ENCODE measurements around the gene BPIFB3. TPM values are rescaled to one million over a fixed set of nuclear protein-coding genes. Genes with fewer than 3 reads are reported as not detected.

BPIFB3 gene
- total RNA-seq, 1 experiment from 2014 or later, result not detected

DNA sequence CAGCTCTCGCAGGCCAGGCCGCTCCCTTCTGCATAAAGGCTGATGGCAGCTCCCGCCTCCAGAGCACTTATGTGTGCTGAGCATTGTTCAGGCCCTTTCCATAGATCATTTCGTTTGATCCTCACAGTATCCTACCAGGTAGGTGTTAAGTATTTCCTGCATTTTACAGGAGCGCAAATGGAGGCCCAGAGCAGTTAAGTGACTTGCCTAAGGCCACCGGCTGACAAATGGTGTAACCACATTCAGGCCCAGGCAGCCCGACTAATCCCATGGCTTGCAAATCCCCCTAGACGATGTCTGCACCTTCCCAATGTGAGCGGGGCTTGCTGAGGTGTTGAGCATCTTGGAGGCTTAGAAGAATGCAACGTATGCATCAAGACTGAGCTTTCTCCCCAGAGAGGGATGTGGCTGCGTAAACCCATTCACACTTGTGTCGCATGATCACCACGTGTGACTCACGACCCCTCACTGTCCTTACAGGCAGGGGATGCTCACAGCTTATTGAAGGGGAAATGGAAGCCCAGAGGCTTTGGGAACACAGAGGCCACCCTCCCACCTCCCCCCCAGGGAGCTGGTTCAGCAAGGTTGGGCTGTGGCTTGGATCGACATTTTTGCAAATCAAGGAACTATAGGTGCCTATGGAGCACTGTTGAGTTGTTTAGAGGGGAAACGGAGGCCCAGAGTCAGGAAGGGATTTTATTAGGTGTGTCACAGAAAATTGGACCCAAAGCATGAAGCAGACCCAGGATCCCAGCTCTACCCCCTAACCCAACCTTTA is 39.2 kb upstream of the BPIFB3 start:
- DNase-seq (ENCODE audit: low read depth, low spot score), result no peak
- in situ Hi-C loops (cut with HindIII; ENCODE audit: low pct_unique_long_range_greater_than_20kb, low sequenced_read_pairs), result no loop called here

DNA sequence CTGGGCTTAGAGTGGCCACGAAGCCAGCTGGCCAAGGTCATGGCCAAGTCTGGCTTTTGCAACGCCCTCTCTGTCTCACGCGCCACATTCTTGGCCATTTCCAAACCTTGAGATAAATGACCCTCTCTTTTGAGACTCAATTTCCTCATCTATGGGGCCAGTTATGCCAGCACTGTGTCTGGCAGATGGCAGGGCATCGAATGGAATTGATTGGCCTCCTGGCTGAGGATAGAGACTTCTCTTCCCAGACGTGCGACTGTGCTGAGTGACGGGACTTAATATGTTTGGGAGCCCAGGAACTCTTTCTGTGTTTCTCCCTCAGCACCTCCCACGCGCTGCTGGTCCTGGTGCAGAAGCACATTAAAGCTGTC is 38.6 kb upstream of the BPIFB3 start:
- in situ Hi-C loops (cut with HindIII; ENCODE audit: low pct_unique_long_range_greater_than_20kb, low sequenced_read_pairs), result no loop called here
- no peak for DNase-seq (ENCODE audit: low read depth, low spot score)

DNA sequence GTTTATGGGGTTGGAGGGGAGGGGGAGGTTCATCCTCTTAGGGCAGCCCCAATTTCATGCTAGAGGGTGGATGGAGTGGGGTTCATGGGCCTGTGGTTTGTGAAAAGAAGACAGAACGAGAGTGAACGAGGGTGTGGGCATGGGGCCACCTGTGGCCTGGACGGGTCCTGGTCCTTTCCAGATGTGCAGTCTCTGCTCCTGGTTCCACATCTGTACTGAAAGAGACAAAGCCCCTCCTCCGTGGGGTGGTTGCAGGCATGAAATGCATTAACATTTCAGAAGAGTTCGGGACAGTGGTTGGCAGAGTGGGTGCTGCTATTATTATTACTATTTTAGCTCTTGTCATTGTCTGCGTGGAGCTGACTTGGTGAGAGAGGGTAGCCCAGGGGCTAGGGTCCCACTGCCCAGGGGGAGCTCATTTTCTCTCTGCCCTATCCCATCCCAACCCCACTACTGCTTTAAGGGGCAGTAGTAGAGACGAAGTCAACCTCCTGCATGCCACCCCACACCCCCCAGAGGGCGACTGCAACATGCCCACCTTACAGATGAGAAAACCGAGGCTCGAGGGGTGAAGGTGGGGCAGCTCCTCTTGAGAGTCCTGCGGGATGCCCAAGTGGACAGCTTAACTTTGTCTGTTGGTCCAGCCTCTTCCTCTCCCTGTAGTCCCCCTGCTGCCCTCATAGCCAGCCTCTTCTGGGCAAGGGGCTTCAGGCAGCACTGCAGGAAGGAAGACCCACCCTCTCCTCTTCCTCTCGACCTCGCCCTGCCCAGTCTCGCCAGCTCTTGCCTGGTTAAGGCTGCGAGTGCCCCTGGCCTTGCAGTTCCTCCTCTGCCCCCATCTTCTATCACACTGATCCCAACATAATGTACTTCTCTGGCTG is 37.8 kb upstream of the BPIFB3 start:
- no peak for DNase-seq (ENCODE audit: low read depth, low spot score)
- in situ Hi-C loops (cut with HindIII; ENCODE audit: low pct_unique_long_range_greater_than_20kb, low sequenced_read_pairs), result no loop called here

DNA sequence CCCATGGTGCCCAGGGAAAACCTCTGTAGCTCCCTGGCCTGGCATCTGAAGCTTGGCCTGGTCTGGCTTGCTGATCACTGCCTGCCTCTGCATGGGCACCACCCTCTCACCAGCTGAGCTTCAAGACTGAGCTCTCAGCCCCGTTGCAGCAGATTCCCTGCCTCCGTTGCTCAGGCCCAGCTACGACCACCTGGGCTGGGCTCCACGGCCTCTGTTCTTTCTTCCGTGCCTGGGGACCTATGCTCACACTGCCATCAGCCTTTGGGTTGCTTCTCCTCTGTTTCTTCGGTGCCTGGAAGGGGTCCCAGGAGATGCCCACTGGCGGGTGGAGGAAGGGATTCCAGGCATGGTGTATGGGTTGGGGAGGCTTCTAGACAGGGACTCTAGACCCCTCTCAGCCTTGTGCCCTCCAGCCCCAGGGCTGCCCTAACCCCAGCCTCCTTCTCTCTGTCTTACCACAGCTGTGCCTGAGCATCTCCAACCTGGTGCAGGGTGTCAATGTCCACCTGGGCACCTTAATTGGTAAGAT is 37.1 kb upstream of the BPIFB3 start:
- in situ Hi-C loops (cut with HindIII; ENCODE audit: low pct_unique_long_range_greater_than_20kb, low sequenced_read_pairs), result no loop called here
- no peak for DNase-seq (ENCODE audit: low read depth, low spot score)

DNA sequence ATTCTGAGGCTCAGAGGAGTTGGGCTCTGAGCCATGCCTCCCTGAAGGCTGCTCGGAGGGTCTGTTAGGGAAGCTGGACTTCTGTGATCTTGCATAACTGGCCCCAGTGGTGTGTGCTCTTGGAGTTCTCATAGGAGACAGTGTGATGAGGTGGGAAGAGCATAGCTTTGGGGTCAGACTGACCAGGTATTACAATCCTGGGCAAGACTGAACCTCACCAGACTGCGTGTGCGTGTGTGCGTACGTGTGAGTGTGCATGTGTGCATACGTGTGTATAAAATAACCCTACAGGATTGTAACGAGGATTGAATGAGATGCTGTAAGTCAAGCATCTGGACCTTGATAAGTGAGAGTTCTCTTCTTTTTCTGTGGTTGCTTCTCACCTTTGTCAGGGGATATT is 36.2 kb upstream of the BPIFB3 start:
- in situ Hi-C loops (cut with HindIII; ENCODE audit: low pct_unique_long_range_greater_than_20kb, low sequenced_read_pairs), result no loop called here

DNA sequence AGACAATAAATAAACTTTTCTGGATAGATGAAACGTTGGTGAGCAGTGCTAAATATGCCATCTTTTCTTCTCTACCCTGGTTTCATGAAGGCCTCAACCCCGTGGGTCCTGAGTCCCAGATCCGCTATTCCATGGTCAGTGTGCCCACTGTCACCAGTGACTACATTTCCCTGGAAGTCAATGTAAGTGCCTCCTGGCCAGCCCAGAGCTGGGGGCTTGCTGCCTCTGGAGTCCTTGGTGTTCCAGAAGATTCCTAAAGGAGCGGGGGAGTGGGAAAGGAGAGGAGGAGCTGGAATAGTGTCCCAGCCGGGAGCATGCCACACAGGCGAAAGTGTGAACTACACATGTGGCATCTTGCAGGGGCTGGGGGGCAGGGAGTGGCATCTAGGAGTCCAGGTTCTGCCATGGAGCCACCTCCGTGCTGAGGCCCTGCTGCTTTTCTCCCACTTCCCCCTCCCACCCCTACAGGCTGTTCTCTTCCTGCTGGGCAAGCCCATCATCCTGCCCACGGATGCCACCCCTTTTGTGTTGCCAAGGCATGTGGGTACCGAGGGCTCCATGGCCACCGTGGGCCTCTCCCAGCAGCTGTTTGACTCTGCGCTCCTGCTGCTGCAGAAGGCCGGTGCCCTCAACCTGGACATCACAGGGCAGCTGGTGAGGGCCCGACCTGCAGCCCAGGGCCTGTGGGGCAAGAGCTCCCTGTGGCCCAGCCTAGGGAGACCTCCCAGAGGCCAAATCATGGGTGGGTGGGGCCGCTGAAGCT is 35.4 kb upstream of the BPIFB3 start:
- no peak for DNase-seq (ENCODE audit: low read depth, low spot score)
- in situ Hi-C loops (cut with HindIII; ENCODE audit: low pct_unique_long_range_greater_than_20kb, low sequenced_read_pairs), result no loop called here

More for the DNA sequence above, 36.2 kb upstream of the BPIFB3 start:
- DNase-seq (ENCODE audit: low read depth, low spot score), result no peak

DNA sequence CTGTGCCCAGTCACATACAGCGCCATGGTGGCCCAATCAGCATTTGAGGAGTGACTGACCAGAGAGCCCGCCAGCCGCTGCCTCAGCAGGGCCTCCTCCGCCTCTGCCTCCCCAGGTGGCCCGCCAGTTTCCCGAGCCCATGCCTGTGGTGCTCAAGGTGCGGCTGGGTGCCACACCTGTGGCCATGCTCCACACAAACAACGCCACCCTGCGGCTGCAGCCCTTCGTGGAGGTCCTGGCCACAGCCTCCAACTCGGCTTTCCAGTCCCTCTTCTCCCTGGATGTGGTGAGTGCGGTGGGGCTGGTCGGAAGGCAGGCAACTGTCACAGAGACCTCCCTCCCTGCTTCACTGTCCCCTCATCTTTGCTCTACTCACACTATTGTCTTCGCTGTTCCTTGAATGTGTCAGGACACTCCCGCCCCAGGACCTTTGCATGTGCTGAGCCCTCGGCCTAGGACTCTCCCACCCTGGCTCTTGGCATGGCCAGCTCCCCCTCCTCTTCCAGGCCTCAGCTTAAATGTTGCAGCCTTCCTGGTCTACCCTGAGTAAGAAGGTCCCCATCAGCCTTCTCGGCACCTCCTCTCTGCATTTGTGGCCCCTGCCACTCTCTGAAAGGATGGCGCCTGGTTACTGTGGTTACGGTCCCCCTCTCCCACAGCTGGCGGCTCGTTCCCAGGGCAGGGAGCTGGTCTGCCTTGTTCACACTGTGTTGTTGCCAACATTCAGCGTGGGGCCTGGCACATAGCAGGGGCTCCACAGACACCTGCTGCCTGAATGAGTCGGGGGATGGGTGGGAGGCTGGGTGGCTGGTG is 34.0 kb upstream of the BPIFB3 start:
- in situ Hi-C loops (cut with HindIII; ENCODE audit: low pct_unique_long_range_greater_than_20kb, low sequenced_read_pairs), result no loop called here
- no peak for DNase-seq (ENCODE audit: low read depth, low spot score)

DNA sequence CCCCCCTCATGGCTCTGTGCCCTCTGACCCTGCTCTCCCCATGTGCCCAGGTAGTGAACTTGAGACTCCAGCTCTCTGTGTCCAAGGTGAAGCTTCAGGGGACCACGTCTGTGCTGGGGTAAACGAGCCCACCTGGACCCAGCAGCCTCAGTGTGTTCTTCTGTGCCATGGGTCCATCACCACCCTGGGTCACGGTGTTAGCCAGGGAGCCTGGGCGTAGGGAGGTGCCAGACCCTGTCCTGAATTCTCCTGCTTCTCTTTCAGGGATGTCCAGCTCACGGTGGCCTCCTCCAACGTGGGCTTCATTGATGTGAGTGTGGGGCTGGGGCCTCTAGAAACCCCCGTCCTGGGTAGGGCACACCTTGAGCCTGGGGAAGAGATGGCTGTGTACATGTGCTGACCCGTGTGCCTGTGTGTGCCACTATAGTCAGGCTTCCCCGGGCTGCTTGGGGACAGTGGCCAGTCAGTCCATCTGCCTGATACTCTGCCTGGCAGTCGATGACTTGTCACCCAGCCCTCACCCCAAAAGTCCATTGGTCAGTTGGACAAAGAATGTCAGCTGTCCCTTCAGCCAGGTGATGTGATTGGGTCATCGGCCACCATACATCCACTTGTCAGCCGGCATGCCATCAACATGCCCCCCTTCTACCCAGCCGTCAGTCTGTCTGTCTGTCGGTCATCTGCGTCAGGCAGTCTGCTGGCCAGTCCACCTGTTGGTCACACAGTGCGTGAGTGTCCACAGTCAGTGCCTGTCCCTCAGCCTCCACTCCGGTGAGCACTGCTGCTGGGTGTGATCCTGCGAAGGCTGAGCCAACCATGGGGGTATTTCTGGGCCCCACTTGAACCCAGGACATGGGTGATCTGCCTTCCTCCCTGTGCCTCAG is 33.2 kb upstream of the BPIFB3 start:
- in situ Hi-C loops (cut with HindIII; ENCODE audit: low pct_unique_long_range_greater_than_20kb, low sequenced_read_pairs), result no loop called here
- no peak for DNase-seq (ENCODE audit: low read depth, low spot score)

DNA sequence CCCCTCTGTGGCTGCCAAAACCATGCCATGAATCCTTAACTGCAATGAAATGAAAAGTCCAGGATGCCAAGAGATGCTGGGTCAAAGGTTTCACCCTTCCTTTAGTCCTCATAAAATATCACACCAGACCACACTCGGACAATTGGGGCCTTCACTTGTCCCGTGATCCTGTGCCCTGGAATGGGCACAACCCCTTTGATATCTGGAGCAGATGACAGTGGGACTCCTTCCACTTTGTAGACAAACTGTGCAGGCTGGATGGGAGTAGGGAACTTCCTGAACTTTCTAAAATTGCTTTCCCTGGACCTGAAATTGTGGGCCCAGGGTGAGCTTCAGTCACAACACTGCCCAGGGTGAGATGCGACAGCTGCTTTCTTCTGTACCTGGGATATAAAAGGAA is 31.8 kb upstream of the BPIFB3 start:
- DNase-seq (ENCODE audit: low read depth, low spot score), result no peak
- in situ Hi-C loops (cut with HindIII; ENCODE audit: low pct_unique_long_range_greater_than_20kb, low sequenced_read_pairs), result no loop called here

DNA sequence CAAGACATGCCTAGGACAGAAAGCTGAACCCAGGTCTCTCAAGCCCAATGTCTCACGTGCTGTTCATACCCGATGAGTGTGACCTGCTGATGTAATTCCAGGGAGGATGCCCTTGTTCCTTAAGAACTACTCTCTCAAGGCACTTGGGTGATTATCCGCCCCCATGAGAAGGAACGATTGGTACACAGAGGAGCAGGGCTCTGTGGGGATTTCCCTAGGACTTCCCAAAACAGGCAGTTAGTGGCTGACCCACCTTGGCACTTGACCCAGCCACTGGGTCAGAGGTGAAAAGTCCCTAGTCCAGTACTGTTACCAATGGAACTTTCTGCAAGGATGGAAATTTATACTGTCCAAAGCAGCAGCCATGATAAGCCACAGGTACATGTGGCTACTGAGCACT is 31.4 kb upstream of the BPIFB3 start:
- in situ Hi-C loops (cut with HindIII; ENCODE audit: low pct_unique_long_range_greater_than_20kb, low sequenced_read_pairs), result no loop called here
- no peak for DNase-seq (ENCODE audit: low read depth, low spot score)

DNA sequence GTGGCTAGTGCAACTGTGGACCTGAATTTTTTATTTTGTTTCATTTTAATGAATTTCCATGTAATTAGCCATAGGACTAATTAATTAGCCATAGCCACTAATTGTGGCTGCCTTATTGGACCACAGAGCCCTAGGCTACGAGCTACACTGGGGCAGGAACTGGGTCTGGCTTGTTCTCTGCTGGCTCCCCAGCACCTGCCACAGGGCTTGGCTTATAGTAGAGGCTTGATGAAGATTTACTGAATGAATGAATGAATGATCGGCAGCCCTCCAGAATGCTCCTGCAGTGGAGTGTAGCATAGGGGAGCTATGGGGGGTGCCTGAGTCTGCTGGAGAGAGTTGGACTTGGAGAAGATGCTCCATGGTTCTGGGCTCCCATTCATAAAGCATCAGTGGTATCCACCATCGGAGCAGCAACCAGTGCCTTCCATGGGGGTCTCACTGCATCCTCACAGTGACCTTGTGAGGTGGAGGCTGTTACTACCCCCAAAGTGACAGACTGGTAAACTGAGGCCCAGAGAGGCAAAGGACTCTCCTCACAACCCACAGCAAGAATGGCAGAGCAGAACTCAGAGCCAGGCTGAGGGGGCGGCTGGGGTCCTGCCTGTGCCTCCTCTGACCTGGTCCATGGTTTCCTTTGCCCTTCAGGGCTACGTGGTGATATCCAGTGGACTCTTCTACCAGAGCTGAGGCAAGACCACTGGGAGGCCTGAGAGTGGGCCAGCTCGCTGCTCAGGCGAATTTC is 30.8 kb upstream of the BPIFB3 start:
- in situ Hi-C loops (cut with HindIII; ENCODE audit: low pct_unique_long_range_greater_than_20kb, low sequenced_read_pairs), result no loop called here
- no peak for DNase-seq (ENCODE audit: low read depth, low spot score)

DNA sequence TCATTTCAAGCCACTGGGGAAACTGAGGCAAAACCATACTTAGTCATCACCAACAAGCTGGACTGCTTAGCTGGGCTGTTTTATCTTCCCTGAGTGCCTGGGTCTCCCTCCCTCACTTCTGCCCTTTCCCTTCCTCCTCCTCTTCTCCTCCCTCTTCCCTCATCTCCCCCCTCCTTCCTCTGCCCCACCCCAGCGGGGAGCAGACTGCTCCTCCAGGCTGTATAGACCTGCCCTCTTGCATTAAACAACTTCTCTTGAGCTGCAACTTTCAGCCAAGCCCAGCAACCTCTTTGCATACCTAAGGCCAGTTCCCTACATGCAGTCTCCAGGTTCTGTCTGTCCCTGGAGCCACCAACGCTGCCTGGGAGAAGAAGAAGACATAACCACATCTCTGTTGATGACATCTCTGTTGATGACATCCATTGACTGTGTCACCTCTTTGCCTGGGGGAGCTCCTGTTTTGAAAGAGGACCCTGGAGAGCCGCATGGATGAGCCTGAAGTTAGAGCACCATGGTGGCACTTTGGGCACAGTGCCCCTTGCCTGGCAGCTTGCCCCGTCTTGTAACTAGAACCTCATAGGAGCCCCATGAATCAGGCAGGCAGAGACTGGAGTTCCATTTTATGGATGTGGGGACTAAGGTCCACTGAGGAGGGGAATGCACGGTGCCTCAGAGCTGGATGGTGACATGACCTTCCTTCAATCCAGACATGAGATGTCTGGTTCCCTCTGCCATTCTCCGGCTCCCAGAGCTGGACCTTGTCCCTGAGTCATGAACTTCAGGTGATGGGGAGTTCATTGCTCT is 30.1 kb upstream of the BPIFB3 start:
- in situ Hi-C loops (cut with HindIII; ENCODE audit: low pct_unique_long_range_greater_than_20kb, low sequenced_read_pairs), result no loop called here
- DNase-seq (ENCODE audit: low read depth, low spot score), result no peak

DNA sequence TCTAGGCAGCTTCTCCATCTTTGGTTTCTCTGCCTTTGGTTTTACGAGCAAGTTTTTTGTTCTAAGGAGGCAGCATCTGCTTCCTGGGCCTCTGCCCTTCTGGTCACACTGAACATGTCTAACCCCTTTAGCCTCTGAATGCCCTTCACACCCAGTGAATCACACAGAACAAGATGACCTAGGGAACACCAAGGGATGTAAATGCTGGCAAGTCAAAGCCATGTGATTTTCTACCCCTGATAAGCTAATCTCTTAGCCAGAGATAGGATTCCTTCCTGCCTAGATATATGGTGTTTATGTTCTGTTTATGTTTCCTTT is 29.5 kb upstream of the BPIFB3 start:
- no peak for DNase-seq (ENCODE audit: low read depth, low spot score)
- in situ Hi-C loops (cut with HindIII; ENCODE audit: low pct_unique_long_range_greater_than_20kb, low sequenced_read_pairs), result no loop called here

DNA sequence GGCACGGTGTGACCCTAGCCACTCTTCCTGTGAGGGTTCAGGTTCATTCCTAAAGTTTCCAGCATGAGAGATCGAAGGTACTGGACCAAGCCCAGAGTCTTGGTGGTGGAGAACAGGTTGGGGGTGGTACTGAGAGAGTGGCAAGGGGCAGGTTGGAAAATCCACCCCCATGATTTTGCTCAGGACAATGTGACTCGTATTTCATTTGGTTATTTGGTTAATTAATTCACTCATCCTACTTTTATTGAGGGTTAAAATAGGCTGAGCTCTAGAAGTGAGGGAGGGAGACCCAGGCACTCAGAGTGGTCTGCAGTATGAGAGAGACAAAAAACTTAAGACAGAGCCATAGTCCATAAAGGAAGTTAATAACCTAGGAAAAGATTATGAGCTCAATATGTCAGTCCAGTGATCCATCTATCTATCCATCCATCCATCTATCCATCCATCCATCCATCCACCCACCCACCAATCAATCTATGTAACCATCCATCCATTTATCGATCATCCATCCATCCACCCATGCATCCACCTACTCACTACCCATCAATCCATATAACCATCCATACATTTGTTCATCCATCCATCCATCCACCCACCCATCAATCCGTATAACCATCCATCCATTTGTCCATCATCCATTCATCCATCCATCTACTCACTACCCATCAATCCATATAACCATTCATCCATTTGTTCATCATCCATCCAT is 28.9 kb upstream of the BPIFB3 start:
- in situ Hi-C loops (cut with HindIII; ENCODE audit: low pct_unique_long_range_greater_than_20kb, low sequenced_read_pairs), result no loop called here
- no peak for DNase-seq (ENCODE audit: low read depth, low spot score)

All from SK-MEL-5 (cell line).